A549 (cell line): ENCODE data around the gene MAPK4.

ENCODE experiments used
- CTCF ChIP-seq: fragments of >200 bp; sonication (Bioruptor Twin); formaldehyde crosslinking; IDR thresholded peaks from 3 replicates; pipeline ENCODE4 v1.5.1; 2016
- ESRRA ChIP-seq: fragments of 150-350 bp; IDR thresholded peaks from 2 replicates; pipeline ENCODE4 v1.6.1; 2014; ENCODE audit warnings: mild to moderate bottlenecking, low read length, borderline replicate concordance
- MAX ChIP-seq: IDR thresholded peaks from 2 replicates; pipeline ENCODE4 v1.6.1; 2012
- POLR2A ChIP-seq: IDR thresholded peaks from 2 replicates; pipeline ENCODE4 v1.6.1; 2012; ENCODE audit warnings: mild to moderate bottlenecking, low read length

- TF ChIP-seq MAX (no peak), CTCF (no peak), ESRRA (no peak), POLR2A (no peak)
Observed at GRCh38 chr18:50751947-50752346, 192.1 kb downstream of the MAPK4 start.
